Measurements from ENCODE around the gene RHOF.
"Not testable (repeated sequence)": the region's sequence is repeated elsewhere in the genome, so short reads cannot be mapped to it uniquely, and the experiment has no call there.

The RHOF gene

DNA sequence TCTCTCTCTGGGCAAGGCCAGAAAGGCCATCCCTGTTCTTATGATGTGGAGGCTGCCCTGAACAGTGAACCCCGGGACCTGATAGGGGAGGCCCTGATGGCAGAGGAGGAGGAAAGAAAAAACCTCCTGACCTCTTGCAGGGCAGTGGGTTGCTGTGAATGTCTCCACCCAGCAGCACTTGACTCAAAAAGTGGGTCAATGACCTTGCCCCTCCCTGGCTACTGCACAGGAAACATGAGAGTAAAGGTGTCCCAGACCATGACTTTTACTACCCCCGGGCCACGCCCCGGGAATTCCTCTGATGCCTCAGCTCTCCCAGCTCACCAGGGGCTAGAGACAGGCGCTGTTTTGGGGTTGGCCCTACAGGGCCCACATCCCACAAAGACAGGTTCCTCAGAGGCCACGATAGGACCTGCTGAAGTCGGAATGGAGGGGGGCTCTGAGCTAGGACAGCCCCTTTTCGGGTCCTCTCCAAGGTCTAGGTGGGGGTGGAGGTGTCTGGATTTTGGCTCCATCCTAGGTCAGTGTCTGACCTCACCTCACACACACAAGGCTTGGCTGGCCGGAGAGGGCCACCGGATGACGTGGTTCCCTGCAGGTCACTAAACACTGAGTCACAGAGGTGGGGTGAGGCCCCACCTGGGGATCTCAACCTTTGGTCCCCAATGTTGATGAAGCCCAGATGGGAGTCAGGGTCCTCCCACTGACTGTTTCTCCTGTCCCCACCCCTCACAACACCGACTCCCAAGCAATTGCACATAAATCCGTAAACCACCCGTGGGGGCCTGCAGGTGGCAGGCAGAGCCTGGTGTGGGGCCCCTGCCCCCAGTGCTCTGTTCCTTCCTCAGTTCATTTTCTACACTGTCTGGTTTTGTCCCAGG is 1.6 kb downstream of the RHOF start:
- no peak for DNase-seq

- DNase-seq, result not testable (repeated sequence)
Observed at GRCh38 chr12:121790785-121791184, 2.7 kb downstream of the RHOF start.

- DNase-seq, result no peak
Observed at GRCh38 chr12:121789800-121790728, 3.4 kb downstream of the RHOF start.

- no peak for DNase-seq
Observed at GRCh38 chr12:121789233-121789781, 4.2 kb downstream of the RHOF start.

DNA sequence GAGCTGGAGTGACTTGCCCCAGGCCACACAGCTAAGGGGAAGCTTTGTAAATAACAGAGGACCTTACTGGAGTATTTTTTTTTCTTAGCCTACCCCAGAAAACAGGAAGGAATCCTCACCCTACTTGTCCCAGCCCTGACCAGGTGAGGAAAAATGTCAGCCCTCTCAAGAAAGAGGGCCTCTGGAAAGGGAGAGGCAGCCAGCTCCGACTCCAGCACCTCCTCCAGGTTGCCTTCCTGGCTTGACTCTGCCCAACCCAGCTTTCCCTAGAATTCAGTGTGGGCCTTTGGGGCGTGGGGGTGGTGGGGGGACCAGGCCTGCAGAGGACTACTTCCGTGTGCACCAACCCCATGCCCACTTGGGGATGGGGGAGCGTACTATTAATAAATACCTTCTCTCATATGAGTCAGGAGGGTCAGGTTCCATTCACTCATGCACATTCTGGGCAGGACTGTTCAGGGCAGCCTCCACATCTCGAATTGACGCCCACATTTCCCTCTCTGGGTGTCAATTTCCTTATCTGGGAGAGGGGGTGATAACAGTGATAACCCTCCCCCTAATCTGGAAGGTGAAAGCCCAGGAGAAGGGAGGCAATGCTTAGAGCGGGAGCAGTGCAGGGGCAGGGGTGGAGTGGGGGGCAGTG is 5.2 kb downstream of the RHOF start:
- DNase-seq, result no peak

DNA sequence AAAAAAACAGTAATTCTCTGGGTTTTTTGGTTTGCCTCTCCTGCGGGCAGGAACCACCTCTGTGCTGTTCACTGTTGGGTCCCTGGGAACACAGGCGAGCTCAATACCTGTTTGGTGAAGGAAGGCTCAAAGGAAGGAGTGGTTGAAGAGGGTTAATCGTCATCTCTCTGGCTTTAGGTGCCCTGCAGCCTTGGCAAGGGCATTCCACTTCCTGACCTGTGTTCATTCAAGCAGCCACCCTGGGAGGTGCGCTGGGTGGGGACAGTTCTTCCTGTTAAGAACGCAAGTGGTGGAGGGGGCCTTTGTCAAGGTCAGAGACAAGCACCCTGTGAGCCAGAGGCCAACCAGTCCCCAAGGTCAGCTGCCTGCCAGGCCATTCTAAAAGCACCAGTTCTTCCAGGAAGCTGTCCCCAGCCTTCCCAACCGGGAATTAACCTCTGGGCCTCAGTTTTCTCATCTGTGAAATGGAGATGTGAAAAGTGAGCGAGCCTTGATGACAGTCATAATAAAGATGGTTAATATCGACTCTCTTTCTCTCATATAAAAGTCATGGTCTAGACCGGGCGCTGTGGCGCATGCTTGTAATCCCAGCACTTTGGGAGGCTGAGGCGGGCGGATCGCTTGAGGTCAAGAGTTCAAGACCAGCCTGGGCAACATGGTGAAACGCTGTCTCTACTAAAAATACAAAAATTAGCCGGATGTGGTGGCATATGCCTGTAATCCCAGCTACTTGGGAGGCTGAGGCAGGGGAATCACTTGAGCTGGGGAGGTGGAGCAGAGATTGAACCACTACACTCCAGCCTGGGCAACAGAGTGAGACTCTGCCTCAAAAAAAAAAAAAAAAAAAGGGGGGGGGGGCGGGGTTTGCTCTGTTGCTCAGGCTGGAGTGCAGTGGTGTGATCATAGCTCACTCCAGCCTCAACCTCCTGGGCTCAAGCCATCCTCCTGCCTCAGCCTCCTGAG is 6.1 kb downstream of the RHOF start:
- no peak for DNase-seq

GRCh38 chr12:121786440-121786825 is 7.1 kb downstream of the RHOF start:
- no peak for DNase-seq

DNA sequence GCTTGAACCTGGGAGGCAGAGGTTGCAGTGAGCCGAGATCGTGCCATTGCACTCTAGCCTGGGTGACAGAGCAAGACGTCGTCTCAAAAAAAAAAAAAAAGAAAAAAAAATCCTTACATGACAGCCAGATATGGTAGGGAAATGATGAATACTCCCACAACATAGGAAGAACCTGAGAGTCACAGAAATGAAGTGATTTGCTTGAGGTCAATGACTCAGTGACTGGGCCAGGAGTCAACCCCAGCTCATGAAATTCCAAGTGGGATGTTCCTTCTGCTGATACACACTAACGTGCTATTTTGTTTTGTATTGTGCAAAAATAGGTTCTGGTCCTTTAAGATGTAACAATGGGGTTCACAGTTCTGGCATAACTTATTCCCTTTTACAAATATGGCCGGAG is 9.0 kb downstream of the RHOF start:
- DNase-seq, result no peak

DNA sequence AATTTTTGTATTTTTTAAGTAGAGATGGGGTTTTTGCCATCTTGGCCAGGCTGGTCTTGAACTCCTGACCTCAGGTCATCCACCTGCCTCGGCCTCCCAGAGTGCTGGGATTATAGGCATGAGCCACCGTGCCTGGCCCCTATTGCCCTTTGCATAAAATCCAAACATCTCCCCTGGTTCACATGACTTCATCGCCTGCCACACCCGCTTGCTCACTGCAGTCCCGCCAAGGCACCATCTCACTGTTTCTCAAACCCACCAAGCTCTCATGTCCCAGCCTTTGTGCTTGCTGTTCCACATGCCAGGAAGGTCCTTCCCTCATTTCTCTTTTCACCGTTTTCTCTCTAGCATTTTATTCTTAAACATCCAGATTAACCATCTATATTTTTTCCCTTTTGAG is 9.7 kb downstream of the RHOF start:
- no peak for DNase-seq

GRCh38 chr12:121781998-121782979 is 11.2 kb downstream of the RHOF start:
- DNase-seq, result no peak

DNA sequence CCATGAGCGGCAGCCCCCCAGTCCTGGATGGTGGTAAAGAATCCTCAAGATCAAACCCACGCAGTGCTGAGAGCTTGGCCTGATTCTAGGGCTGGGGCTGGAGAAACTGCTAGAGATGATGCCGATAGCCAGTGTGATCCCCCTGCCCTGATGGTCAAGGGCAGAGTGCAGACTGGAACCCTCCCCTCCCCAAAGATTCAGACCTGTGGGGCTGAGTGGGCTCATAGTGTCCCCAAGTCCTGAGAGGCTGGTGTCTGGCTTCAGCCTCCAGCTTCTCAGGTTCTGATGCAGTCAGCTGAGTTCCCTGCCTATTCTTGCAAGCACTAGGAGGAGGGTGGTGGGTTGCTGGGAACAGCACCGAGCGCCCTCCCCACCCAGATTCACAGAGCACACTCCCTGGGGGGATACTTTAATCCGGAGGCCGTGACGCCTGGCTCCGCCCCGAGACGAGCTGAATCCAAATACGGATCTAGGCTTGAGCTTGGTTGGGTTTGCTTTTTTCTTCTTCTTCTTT is 11.9 kb downstream of the RHOF start:
- no peak for DNase-seq

DNA sequence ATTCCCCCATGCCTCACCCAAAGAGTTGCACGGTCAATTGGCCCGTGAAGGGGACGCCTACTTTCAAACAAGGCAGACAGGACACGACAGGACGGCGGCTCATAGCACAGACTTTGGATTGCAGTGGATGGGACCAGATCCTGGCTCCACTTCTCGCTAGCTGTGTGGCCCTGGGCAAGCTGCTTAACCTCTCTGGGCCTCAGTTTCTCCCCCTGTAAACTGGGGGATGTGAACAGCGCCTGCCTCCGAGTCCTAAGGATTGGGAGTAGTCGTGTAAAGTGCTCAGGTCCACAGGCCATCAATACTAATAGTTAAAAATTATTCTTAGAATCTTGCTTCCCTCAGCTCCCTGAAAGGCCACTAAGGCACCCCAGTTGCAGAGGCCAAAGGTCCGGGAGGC is 13.1 kb downstream of the RHOF start:
- no peak for DNase-seq

DNA sequence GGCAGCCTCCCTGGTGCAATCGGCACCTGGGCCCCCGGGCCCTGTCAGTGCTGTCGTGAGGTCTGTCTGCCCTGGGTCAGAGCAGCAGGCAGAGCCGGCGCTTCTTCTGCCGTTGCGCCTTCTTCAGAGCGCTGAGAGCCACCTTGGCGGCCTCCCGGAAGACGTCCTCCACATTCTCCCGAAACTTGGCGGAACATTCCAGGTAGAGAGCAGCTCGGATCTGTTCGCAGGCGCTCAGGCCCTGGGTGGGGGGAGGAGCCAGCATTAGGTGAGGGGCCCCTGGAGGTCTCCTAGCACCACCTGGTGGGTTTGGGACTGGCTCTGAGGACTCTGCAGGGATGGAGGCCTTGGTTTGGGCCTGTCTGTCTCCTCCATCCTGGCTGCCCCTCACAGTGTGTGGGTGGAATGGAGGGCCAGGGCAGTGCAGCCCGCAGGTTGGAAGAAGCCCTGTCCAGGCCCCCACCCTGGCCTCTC is 14.0 kb downstream of the RHOF start:
- DNase-seq, result no peak

DNA sequence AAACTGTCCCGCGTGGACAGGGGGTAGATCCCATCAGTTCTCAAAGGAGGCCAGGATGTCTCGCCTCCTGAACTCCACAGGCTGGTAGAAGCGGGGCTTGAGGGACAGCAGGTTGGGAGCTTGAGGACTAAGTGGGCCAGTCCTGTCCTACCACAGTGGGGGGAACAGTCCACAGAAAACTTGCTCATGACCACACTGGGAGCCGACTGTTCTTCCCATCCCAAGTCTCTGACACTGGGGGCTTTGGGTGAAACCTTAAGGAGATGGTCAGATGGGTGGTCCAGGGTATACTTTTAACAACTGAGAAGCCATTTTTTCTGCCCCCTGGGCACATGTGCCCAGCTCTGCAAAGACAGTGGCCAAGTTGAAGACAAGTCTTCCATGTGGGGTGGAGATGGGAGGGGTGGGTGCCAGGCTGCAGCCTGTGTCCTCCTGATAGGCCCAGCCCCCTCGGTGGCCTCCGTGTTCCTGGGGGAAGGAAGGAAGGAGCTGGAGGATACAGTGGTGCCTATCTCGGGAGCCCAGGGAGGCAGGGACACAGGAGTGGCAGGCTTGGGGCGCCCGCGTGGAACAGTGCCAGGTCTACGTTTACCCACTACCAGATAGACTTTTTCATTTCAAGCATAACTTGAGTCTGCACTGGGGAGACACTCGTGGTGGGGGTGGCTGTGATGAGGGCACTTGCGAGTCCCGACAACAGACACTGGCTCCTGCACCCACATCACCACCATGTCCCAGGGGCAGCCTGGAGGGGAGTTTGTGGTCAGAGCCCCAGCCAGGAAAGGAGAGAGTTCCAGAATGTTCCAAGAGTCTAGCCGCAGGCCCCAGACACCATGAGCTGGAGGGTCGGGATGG is 14.7 kb downstream of the RHOF start:
- no peak for DNase-seq

- peak; percentile 36 for DNase-seq
Observed at GRCh38 chr12:121776190-121777098, 17.0 kb downstream of the RHOF start.

DNA sequence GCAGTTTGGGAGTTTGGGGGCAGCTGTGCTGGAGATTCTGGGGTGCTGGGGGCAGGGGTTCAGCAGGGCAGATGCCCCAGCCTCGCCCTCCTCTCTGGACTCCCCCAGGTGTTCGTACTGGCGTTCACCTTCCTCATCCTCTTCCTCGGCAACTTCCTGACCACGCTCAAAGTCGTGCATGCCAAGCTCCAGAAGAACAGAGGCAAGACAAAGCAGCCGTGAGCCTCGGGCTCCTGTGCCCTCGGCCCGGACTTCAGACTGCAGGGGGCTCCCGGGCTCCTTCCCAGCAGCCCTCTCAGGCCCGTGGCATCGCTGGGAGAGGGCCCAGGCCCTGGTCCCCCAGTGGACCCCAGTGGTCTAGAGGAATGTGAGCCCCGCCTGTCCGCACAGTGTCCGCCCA is 18.0 kb downstream of the RHOF start:
- DNase-seq, result no peak

GRCh38 chr12:121774968-121775474 is 18.5 kb downstream of the RHOF start:
- no peak for DNase-seq

All from NCI-H1105 treated with DMSO at 0.1 percent for 48 hours (cell line).